CD4-positive, alpha-beta T cell treated with Interleukin-1 beta for 1 hour (primary cell): Measurements from ENCODE around the gene RND1.
A peak's percentile ranks its signal among the peaks of the same experiment; 100 is the strongest.

ENCODE experiments used
- DNase-seq, 2 donors: peaks; one replicate each; pipeline ENCODE4 v3.0.0-alpha.2; 2020 to 2022

RND1 gene

DNA sequence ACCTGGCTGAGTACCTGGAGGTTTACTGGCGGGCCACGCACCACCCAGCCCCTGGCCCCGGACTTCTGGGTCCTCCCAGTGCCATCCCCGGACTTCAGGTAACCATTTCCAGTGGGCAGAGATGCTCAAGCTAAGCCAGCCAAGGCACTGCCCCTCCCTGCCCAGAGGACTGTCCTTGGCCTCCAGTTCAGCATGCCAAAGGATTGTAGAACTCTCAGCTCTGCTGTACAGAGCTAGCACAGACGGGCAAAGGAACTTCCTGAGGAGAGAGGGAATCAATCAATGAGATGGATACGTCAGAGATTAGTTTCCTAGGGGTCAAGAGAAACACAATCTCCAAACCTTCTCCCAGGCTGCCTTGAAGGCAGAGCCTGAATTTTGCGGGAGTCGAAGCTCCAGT, 38.6 kb downstream of the RND1 start:
- DNase-seq, result no peak

DNA sequence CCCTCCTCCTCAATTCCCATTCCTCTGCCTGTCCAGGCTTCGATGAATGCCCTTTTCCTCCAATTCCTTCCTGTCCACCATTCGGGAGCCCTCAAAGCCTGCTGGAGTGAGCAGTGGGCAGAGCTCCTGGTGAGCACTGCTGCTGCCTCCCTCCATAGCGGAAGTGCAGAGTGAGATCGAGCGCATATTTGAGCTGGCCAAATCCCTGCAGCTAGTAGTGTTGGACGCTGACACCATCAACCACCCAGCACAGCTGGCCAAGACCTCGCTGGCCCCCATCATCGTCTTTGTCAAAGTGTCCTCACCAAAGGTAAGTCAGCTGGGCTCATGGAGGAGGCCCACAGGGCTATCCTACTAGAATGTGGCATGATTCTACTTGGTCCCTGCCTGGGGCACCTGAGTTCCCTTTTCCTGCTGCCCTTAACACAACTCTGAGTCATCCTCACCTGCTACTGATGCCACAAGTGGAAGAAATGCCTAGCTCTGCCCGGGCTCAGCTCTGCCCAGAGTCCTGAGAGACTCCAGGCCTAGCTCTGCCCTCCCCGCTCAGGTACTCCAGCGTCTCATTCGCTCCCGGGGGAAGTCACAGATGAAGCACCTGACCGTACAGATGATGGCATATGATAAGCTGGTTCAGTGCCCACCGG, 39.3 kb downstream of the RND1 start:
- no peak for DNase-seq

DNA sequence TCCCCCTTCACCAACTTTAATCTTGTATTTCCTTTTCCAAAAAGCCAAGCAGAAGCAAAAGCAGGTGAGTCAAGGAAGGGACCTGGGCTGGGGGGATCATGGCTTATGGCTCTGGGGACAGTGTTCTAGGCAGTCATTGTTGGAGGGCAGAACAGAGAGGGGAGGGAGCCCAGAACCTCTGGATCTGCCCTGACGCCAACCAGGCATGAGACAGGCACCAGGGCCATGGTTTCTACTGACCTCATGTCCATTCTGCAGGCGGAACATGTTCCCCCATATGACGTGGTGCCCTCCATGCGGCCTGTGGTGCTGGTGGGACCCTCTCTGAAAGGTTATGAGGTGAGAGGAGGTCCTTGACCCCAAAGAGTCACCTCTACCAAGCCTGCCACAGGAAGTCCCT, 40.8 kb downstream of the RND1 start:
- DNase-seq, result no peak

DNA sequence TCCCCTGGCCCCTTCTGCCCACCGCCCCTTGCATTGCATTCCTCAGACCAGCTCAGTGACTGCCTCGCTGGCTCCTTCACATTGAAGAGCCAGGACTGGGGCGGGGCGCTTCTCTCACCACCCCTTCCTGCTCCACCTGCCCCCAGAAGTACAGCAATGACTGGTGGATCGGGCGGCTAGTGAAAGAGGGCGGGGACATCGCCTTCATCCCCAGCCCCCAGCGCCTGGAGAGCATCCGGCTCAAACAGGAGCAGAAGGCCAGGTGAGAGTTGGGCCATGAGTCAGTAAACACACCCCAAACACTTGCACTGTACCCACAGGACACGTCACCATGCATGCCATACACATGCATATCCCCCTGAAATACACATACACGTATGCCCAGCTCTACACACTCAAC, 41.6 kb downstream of the RND1 start:
- peak in 1 of 2 donors; percentile 24 for DNase-seq

DNA sequence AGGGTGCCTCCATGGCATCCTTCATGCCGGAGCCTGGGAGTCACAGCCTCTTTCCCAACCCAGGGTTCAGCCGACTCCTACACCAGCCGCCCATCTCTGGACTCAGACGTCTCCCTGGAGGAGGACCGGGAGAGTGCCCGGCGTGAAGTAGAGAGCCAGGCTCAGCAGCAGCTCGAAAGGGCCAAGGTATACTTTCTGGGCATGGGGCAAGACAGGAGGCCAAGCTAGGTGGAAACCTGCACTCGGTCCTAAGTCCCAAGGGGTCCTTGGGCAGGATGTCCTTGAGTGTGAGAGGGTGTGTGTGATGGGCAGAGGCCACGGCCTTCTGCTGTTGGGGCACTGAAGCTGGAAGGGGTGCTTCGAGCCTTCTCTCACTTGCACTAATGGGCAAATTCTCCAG, 42.4 kb downstream of the RND1 start:
- DNase-seq, result no peak

DNA sequence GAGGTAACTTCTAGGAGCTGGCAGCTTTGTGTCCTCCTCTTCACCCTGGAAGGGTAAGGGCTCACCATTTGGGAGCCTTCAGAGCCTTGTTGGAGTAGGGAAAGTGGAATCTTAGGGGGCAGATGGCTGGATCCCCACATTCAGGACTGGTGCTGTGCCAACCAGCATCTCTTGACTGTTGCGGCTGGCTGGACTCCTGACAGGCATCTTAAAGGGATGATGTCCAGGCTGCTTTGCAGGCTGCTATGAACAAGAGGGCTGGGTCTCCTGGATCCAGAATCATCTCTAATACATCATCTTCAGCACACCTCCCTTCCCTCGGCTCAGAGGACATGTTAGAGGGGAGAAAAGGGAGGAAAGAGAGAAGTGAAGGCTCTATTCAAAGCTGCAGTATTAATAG, 43.0 kb downstream of the RND1 start:
- no peak for DNase-seq

DNA sequence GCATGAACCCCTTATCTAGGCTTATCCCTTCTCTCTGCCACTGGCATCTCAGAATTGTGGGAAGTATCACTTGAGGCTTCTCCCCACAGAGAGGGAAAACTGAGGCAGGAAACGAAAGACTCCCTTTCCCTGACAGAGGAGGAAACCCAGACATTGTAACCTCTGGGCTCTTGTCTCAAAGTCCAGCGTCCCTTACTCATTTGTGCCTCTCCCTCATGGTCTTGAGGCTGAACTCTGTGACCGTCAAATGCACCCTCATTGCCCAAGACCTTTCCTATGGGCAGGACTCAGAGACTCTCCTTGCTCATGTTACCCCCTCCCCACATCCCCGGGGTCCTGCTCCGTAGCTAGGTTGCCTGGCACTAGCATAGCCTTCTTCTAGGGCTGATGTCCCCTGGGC, 43.5 kb downstream of the RND1 start:
- DNase-seq, result no peak

DNA sequence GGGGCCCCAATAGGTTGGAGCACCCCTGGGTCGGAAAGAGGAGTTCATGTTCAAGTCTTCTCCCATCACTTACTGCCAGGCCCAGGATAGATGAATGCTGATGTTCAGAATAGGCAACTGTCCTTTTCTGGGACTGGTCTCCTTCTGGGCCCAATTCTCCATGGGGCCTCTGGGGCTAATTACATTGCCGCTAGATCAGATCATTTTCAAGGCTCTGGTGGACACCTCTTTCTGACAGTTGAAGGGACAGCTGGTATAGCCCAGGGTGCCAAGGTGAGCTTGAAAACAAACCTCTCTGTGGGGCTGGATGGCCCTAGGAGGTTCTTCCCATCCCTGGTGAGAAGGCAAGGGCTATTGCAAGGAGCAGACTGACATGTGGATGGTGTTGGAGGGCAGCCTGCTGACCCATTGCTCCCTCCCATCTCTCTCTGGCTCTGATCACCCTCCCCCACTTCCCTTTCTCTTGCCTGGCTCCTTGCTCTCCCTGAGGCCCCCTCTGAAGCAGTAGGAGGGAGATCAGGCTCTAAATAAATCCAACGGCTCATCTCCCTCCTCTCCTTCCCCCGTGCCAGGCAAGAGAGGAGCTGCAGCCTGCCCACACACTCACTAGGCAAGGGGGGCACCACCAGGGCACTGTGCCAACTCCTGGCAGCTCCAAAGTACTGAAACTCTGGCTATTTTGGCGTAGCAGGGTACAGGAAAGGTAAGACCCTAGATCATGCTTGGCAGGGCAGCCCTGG, 45.5 kb downstream of the RND1 start:
- DNase-seq, result no peak

DNA sequence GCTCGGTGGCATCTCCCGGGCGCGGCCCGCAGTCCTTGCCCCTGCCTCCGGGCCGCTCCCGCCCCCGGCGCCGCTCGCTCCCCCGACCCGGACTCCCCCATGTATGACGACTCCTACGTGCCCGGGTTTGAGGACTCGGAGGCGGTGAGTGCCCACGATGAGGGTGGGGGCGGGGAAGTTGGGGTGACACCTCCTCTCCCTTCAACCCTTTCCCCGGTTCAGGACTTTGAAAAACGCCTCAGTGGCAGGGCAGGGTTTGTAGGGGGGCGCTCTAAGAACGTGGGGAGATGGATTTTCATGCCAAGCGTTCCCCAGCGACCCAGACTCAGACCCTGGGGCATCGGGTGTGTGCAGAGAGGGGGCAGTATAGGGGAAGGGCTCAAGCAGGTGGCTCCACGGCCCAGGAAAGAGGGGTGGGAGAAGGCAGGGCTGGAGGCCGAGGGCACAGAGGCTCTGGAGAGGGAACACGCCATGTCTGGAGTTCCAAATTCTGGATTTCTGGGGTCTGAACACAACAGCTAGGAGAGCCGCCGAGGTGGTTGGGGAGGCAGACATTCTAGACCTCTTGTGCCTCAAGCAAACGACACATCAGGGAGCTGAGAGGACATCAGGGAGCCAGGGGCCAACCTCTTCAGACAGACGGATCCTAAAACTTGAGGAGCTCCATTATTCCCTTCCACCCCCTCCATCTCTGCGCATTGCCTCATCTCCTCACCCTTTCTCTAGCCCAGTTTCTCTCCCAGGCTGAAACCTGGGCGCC, 46.7 kb downstream of the RND1 start:
- peak; percentile 25 to 50 for DNase-seq

DNA sequence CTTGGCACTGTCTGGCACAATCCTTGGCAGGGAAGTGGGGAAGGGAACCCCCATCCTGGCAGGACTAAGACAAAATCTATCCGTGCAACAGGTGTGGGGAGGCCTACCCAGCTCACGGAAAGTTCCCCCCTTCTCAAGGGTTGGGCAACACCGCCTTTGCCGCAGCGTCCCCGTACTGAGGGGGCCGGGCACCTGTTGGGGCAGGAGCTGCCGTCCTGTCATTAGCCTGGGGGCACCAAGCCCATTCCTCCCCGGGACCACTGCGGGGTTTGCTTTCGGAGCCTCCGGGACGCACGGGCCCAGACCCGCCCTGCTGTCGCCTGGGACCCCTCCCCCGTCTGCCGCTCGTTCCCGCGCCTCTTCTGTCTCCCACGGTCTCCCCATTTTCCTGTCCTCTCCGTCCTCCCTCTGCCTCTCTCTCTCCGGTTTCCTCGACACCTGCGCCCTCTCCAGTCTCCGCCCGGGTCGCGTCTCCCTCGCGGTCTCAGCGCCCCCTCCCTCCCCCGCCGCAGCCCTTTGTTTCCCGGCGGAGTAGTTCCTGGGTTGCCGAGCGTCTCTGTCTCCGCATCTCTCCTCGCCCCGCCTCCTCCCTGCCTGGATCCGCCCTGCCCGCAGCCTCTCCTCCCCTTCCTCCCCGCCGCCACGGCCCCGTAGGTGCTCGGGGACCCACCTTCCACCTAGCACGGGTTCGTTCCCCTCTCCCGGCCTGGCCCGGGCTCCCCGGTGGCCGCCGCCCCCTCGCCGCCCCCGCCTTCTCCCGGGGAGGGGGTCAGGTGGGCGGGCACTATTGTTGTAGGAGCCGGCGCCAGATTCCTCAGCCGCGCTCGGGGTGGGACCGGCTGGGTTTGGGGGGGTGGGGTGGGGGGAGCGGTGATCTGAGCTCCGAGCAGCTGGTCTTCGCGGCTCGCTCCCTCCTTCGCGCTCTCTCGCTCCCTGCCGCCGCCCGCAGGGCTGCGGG, 47.5 kb downstream of the RND1 start, which contains the start of gene CACNB3:
CACNB3 (plus strand) TSS at position 624 of the 958 bp plus-strand sequence. CDS start 434 bp downstream, outside the sequence.
- peak; percentile 72 to 82 for DNase-seq

DNA sequence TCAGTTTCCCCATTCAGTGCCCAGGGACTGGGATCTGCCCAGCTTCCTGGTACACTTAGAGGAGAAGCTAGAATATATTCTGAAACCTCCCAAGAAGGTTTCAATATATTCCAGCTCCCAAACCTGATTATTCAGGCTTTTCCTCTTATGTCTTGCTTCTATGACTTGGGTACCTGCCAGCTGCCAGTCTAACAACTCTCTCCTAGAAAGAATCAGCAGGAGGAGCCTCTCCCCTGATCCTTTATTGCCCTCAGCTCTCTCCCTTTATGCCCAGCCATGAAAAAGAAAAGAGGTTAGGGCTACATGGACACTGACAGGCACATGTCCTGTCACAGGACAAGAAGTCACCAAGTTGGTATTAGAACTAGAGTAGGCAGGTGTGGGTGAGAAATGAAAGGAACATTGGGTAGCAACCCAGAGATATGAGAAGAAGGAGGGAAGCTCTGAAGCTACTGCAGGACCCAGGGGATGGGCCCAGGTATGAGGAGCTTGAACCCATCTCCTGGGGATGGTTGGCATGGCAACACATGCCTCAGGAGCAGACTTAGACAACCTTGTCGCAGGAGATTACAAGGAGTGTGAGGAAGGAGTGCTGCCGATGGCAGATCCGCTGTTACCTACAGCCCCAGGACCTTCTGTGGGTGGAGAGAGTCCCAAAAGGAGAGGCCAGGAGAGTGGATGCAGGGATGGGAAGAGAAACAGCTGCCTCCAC, 49.4 kb downstream of the RND1 start:
- no peak for DNase-seq

DNA sequence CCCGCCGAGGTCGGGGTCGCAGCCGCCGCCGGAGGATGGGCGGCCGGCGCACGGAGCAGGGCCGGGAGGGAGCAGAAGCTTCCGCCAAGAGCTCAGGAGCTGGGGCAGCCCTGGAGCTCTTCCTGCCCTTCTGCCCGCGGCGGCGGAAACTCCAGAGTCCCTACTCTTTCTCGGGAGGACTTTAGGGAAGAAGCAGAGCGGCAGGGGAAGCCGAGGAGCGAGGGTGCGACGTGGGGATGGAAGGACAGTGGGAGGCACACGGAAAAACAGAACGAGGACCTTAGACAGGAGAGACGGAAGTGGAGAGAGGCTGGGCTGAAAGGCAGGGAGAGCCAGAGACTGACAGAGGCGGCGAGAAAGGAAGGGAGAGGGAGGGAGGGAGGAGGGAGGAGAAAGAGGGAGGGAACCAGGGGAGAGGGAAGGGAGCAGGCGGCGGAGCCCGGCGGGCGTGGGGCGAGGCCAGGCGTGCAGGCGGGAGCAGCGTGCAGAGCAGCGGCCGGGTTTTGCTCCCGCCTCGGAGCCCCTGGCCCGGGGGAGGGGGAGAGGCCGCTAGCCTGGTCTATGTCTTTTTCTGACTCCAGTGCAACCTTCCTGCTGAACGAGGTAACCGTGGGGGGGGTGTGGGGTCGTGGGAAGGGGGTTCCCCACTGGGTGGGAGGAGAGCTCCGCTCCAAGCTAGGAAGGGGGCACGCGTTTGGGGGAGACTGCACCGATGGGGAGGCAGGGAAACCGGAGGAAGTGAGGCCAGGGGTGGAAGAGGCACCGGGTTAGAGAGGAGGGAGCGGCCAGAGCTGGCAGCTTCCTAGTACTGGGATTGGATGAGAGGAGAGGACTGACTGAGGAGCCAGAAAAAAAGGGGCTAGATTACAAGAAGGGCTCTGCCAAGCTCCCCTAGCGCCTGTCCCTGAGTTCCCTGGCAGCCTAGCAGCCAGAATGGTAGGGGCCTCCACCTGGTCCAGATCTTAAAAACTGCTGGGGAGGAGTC, 50.3 kb downstream of the RND1 start:
- peak; percentile 9 to 20 for DNase-seq

DNA sequence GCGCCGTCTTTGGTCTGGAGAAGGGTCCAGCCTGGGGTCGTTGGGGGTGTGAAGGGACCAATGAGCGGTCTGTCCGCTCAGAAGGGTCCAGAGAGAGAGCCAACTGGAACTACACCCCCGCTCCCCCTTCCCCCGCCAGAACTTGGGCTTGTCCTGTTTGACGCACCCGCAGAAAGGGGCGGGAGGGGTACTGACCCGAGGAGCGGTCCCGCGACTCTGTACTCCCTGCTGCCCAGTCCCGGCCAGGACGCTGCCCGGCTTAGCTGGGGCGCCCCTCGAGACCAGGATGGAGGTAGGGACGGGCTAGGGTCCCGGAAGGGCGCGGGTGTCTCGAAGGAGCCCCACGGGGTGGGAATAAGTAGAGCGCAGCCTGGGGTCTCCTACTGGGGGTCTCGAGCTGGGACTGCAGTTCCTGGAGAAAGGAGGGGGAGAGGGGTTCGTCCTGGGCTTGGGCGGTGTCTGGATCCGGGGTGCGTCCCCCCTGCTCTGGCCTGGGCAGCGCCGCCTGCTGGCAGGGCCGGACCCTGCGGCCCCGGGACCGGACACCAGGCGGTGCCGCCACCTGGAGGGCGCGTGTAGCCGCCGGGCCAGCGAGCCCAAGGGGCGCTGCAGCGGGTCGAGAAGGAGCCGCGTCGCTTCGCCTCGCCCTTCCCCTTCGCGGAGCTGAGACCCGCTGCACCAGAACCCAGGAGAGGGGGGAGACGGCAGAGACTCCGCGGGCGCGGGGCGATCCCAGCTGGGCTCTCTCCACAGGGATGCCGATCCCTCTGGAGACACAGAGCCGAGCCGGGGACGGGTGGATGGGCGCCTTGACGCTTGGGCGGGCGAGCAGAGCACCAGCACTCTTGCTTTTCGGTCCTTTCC, 51.2 kb downstream of the RND1 start:
- peak; percentile 79 to 83 for DNase-seq

DNA sequence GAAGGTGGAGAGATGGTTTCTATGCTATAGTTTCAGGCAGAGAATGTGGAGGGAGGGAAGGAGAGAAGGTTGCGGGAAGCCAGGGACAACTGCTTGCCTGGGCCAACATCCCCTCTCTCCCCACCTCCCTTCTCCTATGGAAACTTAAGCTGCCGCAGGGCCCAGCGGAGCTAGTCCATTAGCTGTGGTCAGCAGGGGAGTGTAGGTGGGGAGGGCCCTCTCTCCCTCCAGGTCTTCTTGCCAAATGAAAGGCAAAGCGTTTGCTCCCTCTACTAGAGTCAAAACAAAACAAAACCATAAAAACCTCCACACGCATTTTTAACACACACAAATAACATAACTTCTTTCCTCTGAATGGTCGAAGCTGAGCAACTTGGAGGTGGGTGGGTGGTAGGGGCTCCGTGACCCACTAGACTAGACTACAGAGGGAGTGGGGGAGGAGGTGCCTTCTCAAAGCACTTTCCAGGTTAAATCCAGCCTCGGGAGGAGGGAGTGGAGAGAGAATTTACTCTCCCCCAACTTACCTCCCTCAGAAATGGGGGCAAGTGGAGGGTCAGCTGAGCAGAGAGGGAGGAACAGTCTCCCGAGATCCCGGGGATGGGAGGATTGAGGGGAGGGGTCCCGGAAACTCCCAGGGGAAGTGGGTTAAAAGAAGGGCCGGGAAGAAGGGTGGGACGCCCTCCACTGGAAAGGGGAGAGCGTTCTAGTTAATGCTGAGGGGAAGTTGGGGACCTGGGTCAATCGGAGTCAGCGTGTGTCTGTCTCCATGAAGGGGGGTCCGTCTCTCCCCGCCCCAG, 52.0 kb downstream of the RND1 start:
- no peak for DNase-seq

DNA sequence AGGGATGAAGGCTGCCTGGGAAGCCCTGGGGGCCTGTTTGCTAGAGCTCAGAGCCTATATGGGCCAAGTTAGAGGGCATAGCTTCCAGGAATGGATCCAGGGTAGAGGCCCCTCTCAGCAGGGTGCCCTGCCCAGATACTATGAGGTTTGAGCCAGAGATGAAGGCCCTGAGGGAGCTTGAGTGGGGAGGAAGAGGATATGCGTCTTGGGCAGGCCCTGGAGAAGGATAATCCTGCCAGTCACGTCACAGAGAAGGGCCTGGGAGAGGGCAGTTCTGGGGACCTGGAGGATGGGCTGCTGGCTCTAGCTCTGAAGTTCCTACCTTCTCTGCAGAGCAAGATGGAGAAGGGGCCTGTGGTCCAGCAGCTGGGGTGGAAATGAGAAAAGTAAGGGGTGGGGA, 53.3 kb downstream of the RND1 start:
- DNase-seq, result no peak

DNA sequence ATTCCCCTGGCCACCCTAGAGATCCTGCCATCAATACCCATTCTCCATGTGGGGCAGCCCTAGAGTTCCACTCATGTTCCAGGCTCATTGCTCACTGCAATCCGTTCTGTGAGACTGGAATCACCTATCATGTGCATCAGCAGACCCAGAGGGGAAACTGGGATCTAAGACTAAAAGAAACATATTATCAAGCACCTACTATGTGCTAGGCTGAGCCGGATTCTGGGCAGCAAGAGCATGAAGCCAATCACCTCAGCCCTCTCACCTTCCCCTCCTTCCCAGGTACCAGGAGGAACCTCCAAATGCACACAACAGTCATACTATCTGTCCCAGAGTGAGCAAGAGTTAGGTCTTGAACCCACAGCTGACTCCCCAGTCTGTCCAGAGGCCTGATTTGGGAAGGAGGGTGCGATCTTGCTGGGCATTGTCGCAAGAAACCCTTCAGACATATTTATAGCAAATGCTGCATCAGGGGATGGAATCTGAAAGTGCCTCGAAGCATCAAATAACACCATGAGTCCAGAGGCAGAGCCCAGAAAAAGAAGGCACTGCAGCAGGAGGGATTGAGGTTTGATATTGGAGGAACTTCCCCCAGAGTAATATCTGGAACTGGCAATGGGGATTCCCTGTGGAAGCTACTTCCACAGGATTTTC, 54.1 kb downstream of the RND1 start:
- DNase-seq, result no peak

DNA sequence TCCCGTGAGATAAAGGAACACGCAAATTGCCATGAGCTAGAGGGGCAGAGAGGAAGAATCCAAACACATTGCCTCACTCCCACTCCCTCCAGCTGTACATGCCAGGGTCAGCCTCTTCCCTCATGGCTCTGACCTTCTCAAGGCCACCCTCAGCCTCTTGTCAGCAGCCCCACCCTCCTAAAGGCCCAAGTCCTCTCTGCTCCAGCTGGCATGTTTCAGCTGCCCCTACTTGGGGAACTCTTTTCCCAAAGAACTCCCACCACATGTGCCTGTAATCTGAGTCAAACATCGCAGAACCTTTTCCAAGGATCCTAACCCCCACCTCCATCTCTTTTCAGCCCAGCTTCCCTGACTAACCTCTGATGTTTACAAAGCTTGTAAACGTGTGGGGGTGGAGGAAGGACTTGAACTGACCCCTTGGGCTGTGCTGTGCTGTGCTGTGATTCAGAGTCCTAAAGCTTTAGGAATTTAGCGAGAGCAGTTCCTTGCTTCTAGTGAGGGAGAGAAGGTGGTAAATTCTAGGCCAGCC, 54.7 kb downstream of the RND1 start:
- no peak for DNase-seq

DNA sequence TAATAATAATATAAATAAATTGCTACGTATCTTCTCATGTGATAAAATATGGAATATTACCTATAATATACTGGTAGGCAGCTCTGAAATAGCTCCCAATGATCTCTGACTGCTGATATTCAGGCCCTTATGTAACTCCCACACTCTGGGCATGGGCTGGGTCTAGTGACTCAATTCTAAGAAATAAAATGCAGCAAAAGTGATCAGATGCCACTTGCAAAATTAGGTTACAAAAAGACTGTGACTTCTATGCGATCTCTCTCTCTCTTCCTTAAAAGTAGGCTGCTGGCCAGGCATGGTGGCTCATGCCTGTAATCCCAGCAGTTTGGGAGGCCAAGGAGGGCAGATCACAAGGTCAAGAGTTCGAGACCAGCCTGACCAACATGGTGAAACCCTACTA, 57.7 kb downstream of the RND1 start:
- no peak for DNase-seq
